ENCODE data around the gene ZBTB42. TPM values are rescaled to one million over a fixed set of nuclear protein-coding genes. Genes with fewer than 3 reads are reported as not detected.
"Not testable (repeated sequence)": the region's sequence is repeated elsewhere in the genome, so short reads cannot be mapped to it uniquely, and the experiment has no call there.

The ZBTB42 gene
- polyA plus RNA-seq, 5 donors, result 6.1 to 11.9 (median 6.5) TPM

GRCh38 chr14:104830781-104831180 lies 29.9 kb downstream of the ZBTB42 start:
- DNase-seq, result no peak

GRCh38 chr14:104836171-104836935 lies 35.5 kb downstream of the ZBTB42 start:
- not testable (repeated sequence) for DNase-seq

DNA sequence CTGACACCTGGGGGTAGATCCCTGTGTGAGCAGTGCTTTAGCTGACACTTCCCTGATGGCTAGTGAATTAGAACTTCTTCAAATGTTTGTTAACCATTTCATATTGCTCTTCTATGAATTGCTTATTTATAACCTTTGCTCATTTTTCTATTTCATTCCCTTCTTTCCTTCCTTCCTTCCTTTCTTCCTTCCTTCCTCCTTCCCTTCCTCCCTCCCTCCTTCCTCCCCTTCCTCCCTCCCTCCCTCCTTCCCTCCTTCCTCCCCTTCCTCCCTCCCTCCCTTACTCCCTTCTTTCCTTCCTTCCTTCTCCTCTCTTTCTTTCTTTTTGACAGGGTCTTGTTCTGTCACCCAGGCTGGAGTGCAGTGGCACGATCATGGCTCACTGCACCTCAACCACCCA lies 40.8 kb downstream of the ZBTB42 start:
- no peak for DNase-seq

GRCh38 chr14:104843006-104843405 lies 42.1 kb downstream of the ZBTB42 start:
- DNase-seq, result no peak

DNA sequence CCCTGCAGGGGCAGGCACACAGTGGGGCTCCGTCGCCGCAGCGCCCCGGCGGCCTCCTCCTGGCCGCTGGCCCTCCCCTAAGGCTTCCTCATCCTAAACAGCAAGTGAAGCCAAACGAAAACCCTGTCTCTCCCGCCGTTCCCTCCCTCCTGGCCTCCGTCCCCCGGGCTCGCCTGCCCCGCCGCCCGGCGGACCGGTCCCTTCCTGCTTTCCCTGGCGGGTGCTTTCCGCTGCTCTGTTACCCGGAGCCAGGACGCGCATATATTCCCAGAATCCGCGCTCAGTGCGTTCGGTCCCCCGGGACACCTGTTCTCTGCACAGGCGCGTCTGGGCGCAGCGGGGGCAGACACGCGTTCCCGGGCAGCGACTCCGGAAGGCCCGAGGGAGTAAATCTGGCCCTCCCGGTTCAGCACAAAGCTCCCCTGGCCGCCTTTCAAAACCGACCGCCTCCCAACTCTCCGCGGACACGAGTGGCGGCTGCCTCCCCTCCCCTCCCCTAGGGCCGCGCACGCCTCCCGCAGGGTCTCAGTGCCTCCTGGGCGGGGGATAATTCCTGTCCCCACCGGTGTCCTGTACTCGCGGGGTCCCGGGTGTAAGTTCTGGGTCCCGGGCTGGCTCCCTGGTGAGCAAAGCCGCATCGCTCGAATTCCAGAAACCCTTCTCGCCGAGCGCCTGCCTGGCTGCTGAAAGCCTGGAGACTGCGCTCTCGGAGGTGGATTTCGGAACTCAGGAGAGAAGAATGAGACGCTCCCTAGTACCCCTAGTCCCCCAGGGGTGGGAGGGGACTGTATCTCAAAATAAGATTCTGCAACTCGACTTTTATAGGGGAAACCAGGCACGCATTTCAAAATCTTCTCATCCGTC lies 42.8 kb downstream of the ZBTB42 start:
- peak in 1 of 2 donors; percentile 12 for DNase-seq

DNA sequence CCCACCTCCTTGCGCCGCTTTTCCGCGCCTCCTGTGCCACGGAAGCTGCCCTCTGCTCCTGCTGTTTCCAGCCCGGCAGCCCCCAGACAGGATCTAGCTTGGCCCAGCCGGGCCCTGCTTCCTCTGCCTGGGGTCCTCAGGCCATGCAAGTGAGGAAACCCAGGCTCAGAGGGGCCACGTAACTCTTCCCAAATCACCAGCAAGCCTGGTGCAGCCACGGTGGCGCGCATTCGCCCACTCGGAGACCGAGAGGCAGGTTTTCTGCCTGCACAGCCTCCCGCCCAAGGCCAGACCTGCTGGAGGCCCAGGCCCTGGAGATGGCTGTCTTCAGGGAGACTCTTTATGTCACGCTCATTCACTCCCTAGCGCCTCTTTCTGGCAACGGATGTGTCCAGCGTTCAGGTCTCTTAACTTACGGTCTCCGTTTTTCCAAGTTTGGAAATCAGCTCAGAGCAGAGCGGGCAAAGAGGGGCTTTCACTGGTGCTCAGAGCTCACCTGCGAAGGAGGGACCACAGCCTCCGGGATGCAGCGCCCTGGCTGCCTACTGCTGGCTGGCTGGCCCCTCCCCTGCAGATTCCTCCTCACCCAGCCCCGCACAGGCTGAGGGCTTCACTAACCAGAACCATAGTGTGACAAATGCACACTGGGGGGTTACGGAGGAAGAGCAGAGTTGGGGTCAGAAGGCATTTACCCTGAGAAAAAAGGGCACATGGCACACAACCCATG lies 43.6 kb downstream of the ZBTB42 start:
- no peak for DNase-seq

DNA sequence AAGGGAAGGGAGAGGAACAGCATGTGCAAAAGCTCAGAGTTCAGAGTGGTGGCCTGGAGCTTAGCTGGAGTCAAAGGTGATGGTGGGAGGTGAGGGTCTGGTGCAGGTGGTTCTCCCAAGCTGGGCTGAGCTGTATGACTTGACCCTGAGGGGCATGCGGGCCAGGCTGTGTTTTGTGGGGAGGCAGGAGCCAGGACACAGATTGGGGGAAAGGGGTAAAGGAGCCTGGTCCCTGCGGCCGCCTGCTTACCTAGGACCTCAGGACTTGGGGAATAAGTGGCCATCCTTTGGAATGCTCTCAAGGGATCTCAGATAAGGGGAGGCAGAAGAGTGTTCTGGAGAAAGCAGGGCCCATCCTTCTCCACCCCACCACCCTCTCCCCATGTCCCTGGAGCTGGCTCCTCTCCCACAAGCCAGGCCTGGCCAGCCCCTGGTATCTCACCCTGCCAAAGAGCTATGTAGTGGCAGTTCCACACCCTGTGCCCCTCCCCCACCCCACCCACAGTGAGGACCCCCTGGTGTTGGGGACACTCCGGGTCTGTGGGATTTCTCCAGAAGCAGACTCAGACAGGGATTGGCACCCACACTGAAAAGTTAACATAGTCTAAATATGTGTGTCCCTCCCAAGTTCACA lies 44.2 kb downstream of the ZBTB42 start:
- DNase-seq, result no peak

DNA sequence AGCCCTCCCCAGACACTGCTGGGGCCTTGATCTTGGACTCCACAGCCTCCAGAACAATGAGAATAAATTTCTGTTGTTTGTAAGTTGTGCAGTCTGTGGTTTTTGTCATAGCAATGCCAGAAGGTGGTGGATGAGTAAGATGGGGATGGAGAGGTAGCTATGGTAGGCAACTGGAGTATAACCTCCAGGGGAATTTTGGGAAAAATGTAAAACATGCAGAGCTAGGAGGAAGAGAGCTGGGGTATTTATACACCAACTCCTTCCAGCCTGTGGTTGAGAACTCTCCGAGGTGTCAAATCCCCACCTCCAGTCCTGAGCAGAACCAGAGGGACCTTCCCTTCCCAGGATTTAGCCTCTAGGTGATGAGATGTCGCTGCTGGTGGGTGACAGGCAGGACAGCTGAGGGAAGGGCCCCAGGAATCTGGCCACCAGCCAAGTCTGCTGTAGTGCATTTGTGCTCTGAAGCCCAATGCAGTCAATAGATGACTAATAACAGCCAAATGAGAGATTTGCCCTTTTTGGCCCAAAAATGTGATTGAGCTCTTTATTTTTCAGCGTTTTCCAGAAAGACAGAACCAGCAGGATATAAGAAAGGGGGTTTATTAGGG lies 45.0 kb downstream of the ZBTB42 start:
- DNase-seq, result no peak

- no peak for DNase-seq
Measured at GRCh38 chr14:104852280-104852663, 51.4 kb downstream of the ZBTB42 start.

Other genes with a start within 250 kb of the ZBTB42 start
- gene C14orf180, start 221.3 kb upstream of the ZBTB42 start, polyA plus RNA-seq (ENCODE audit: insufficient read depth in 1 of 5, insufficient read length in 5 of 5, low replicate concordance in 1 of 5), result under 1 TPM in 1 of 5 donors, not detected in 4; 0.47 TPM
- 1 to 10 TPM; 1.1 to 1.8 (median 1.4) TPM for gene TMEM179, start 196.3 kb upstream of the ZBTB42 start, polyA plus RNA-seq (ENCODE audit: insufficient read depth in 1 of 5, insufficient read length in 5 of 5, low replicate concordance in 1 of 5)
- 10 to 100 TPM; 35.6 to 73.2 (median 52.3) TPM for gene INF2, start 111.5 kb upstream of the ZBTB42 start, polyA plus RNA-seq (ENCODE audit: insufficient read depth in 1 of 5, insufficient read length in 5 of 5, low replicate concordance in 1 of 5)
- gene ADSS1, start 76.9 kb upstream of the ZBTB42 start, polyA plus RNA-seq (ENCODE audit: insufficient read depth in 1 of 5, insufficient read length in 5 of 5, low replicate concordance in 1 of 5), result 10 to 100 TPM in 4 of 5 donors, 1 to 10 TPM in 1; 8.9 to 16.3 (median 11.6) TPM
- gene SIVA1, start 48.0 kb upstream of the ZBTB42 start, polyA plus RNA-seq (ENCODE audit: insufficient read depth in 1 of 5, insufficient read length in 5 of 5, low replicate concordance in 1 of 5), result 100 to 1,000 TPM in 1 of 5 donors, 10 to 100 TPM in 4; 49.3 to 124 (median 71.4) TPM
- 100 to 1,000 TPM; 124 to 240 (median 138) TPM for gene AKT1, start 5.4 kb upstream of the ZBTB42 start, polyA plus RNA-seq (ENCODE audit: insufficient read depth in 1 of 5, insufficient read length in 5 of 5, low replicate concordance in 1 of 5)
- 10 to 100 TPM in 3 of 5 donors, 1 to 10 TPM in 2; 8.8 to 21.5 (median 11.2) TPM for gene CEP170B, start 64.2 kb downstream of the ZBTB42 start, polyA plus RNA-seq (ENCODE audit: insufficient read depth in 1 of 5, insufficient read length in 5 of 5, low replicate concordance in 1 of 5)
- gene PLD4, start 123.8 kb downstream of the ZBTB42 start, polyA plus RNA-seq (ENCODE audit: insufficient read depth in 1 of 5, insufficient read length in 5 of 5, low replicate concordance in 1 of 5), result 1 to 10 TPM; 3.1 to 9.5 (median 4.1) TPM
- gene AHNAK2, start 177.3 kb downstream of the ZBTB42 start, polyA plus RNA-seq (ENCODE audit: insufficient read depth in 1 of 5, insufficient read length in 5 of 5, low replicate concordance in 1 of 5), result 1 to 10 TPM; 1.1 to 3.0 (median 2.3) TPM
- gene CLBA1, start 184.7 kb downstream of the ZBTB42 start, polyA plus RNA-seq (ENCODE audit: insufficient read depth in 1 of 5, insufficient read length in 5 of 5, low replicate concordance in 1 of 5), result 10 to 100 TPM; 10.8 to 19.8 (median 14.1) TPM
- gene CDCA4, start 220.0 kb downstream of the ZBTB42 start, polyA plus RNA-seq (ENCODE audit: insufficient read depth in 1 of 5, insufficient read length in 5 of 5, low replicate concordance in 1 of 5), result 10 to 100 TPM; 18.5 to 26.6 (median 23.0) TPM

Data from right lung (tissue), 5 donors.